ENCODE data around the gene LARP1B. TPM values are rescaled to one million over a fixed set of nuclear protein-coding genes. Genes with fewer than 3 reads are reported as not detected.
A peak's percentile ranks its signal among the peaks of the same experiment; 100 is the strongest.

The LARP1B gene
- total and polyA plus RNA-seq, 9 of the 15 experiments (the other 6 are each of a cell fraction or from before 2014, with no cell fraction given) = 19.2 to 59.7 (median 37.9) TPM

DNA sequence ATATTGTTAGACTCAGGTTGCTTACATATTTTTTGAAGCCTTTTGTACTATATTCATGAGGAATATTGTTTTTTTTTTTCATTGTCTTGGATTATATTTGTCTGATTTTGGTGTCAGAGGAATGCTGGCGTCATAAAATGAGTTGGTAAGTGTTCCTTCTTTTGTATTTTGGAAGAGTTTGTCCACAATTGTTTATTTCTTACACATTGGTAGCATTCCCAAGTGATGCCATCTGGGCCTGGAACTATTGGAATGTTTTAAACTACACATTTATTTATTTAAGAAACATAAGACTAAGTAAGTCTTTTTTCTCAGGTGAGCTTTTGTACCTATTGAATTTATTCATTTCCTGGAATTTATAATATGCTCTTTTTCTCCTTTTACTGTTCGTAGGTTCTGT, 107.6 kb downstream of the LARP1B start:
- Histone ChIP-seq H3K9ac (ENCODE audit: insufficient read depth in 1 of 2, low read depth in 2 of 2, low read length in 2 of 2) (no peak overlapping the region), H2AFZ (ENCODE audit: low read depth, low read length) (no peak overlapping the region), H3K9me1 (ENCODE audit: control insufficient read depth, insufficient read depth, low read length) (no peaks in the 10 kb centered on the region), H3K27ac (ENCODE audit: extremely low read depth, low read depth, low read length) (no peak overlapping the region), H4K20me1 (replicated peaks; ENCODE audit: control insufficient read depth, insufficient read depth, low read length) (no peaks in the 10 kb centered on the region), H3K27me3 (ENCODE audit: control insufficient read depth in 2 of 2, insufficient read depth in 2 of 2, low read length in 2 of 2) (no peaks in the 10 kb centered on the region), H3K4me2 (ENCODE audit: insufficient read depth, low read length) (no peak overlapping the region), H3K4me1 (replicated peaks in 1 of 2; ENCODE audit: control insufficient read depth in 2 of 2, insufficient read depth in 2 of 2, low read length in 2 of 2) (no peaks in the 10 kb centered on the region), H3K4me3 (no peak overlapping the region), H3K9me3 (replicated peaks; ENCODE audit: control insufficient read depth, insufficient read depth, low read depth, low read length) (no peaks in the 10 kb centered on the region), H3K79me2 (ENCODE audit: control insufficient read depth, insufficient read depth, low read length) (no peaks in the 10 kb centered on the region), H3K36me3 (ENCODE audit: control insufficient read depth, insufficient read depth, low read length) (no peaks in the 10 kb centered on the region)
- DNase-seq (ENCODE audit: extremely low read depth in 1 of 4, low spot score in 3 of 4) (no peak), FAIRE-seq (peak; percentile 6), ATAC-seq (no peak)
- CTCF ChIA-PET (ENCODE audit: low intra/inter-chr PET ratio) = no interaction called here
- no TSS peak for BruUV-seq (replicated peaks)
- POLR2A ChIA-PET = no interaction called here
- TF ChIP-seq TOE1 (IDR thresholded peaks at IDR 0.05; ENCODE audit: borderline replicate concordance) = no peak
- TF ChIP-seq TOE1 (CRISPR knock-in tag; IDR thresholded peaks at IDR 0.05; ENCODE audit: borderline replicate concordance, low read depth) = no peak
- TF ChIP-seq, protein P1, sequence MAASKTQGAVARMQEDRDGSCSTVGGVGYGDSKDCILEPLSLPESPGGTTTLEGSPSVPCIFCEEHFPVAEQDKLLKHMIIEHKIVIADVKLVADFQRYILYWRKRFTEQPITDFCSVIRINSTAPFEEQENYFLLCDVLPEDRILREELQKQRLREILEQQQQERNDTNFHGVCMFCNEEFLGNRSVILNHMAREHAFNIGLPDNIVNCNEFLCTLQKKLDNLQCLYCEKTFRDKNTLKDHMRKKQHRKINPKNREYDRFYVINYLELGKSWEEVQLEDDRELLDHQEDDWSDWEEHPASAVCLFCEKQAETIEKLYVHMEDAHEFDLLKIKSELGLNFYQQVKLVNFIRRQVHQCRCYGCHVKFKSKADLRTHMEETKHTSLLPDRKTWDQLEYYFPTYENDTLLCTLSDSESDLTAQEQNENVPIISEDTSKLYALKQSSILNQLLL (CRISPR knock-in tag; IDR thresholded peaks at IDR 0.05; ENCODE audit: borderline replicate concordance) = no peak
- TF ChIP-seq FIP1L1 (IDR thresholded peaks at IDR 0.05; ENCODE audit: low read depth, low read length, poor library complexity, severe bottlenecking) = no peak
- no peak for TF ChIP-seq JUND (IDR thresholded peaks at IDR 0.05; ENCODE audit: borderline replicate concordance, low read depth, low read length)
- TF ChIP-seq JUND (tag; IDR thresholded peaks at IDR 0.05; ENCODE audit: borderline replicate concordance, low read depth, low read length) = no peak
- TF ChIP-seq, protein P2, sequence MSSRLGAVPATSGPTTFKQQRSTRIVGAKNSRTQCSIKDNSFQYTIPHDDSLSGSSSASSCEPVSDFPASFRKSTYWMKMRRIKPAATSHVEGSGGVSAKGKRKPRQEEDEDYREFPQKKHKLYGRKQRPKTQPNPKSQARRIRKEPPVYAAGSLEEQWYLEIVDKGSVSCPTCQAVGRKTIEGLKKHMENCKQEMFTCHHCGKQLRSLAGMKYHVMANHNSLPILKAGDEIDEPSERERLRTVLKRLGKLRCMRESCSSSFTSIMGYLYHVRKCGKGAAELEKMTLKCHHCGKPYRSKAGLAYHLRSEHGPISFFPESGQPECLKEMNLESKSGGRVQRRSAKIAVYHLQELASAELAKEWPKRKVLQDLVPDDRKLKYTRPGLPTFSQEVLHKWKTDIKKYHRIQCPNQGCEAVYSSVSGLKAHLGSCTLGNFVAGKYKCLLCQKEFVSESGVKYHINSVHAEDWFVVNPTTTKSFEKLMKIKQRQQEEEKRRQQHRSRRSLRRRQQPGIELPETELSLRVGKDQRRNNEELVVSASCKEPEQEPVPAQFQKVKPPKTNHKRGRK (tag; IDR thresholded peaks at IDR 0.05) = no peak
- TF ChIP-seq CREBBP (IDR thresholded peaks at IDR 0.05; ENCODE audit: low read depth, low read length) = no peak
- in situ Hi-C loops (cut with MboI) = no loop called here
- WGBS (ENCODE audit: insufficient coverage, low coverage, missing lambda C conversion rate) = 66% methylated on average over 2 of the region's 2 CpGs
- intact Hi-C loops (cut with micrococcal nuclease) = no loop called here
